Endothelial cell of hepatic sinusoid (primary cell): ENCODE data around the gene MAGI3.
"Not testable (repeated sequence)": the region's sequence is repeated elsewhere in the genome, so short reads cannot be mapped to it uniquely, and the experiment has no call there.

Experiments
- in situ Hi-C: cut with HindIII; loops from 2 replicates; pipeline ENCODE4 v1.10.0; 2017; ENCODE audit warnings: low sequenced_read_pairs

MAGI3 gene

GRCh38 chr1:113438505-113439276 is 48.4 kb downstream of the MAGI3 start:
- in situ Hi-C loops = no loop called here

- in situ Hi-C loops = no loop called here
Measured at GRCh38 chr1:113439277-113439670, 49.0 kb downstream of the MAGI3 start.

- in situ Hi-C loops = no loop called here
Measured at GRCh38 chr1:113442131-113442530, 51.8 kb downstream of the MAGI3 start.

- in situ Hi-C loops = no loop called here
Measured at GRCh38 chr1:113444857-113445256, 54.5 kb downstream of the MAGI3 start.

- in situ Hi-C loops = no loop called here
Measured at GRCh38 chr1:113451710-113452109, 61.4 kb downstream of the MAGI3 start.

- in situ Hi-C loops = no loop called here
Measured at GRCh38 chr1:113452921-113453770, 62.8 kb downstream of the MAGI3 start.

- in situ Hi-C loops = no loop called here
Measured at GRCh38 chr1:113453771-113454083, 63.4 kb downstream of the MAGI3 start.

- in situ Hi-C loops = no loop called here
Measured at GRCh38 chr1:113455374-113455773, 65.1 kb downstream of the MAGI3 start.

GRCh38 chr1:113456967-113457366 is 66.7 kb downstream of the MAGI3 start:
- in situ Hi-C loops = no loop called here

GRCh38 chr1:113459279-113459678 is 69.0 kb downstream of the MAGI3 start:
- in situ Hi-C loops = no loop called here

GRCh38 chr1:113467991-113468390 is 77.7 kb downstream of the MAGI3 start:
- in situ Hi-C loops = no loop called here

GRCh38 chr1:113478427-113479195 is 88.3 kb downstream of the MAGI3 start:
- in situ Hi-C loops = not testable (repeated sequence)

GRCh38 chr1:113479713-113480676 is 89.7 kb downstream of the MAGI3 start:
- in situ Hi-C loops = no loop called here

GRCh38 chr1:113485131-113485530 is 94.8 kb downstream of the MAGI3 start:
- in situ Hi-C loops = not testable (repeated sequence)

GRCh38 chr1:113488576-113489177 is 98.4 kb downstream of the MAGI3 start:
- in situ Hi-C loops = no loop called here

- in situ Hi-C loops = no loop called here
Measured at GRCh38 chr1:113490384-113490783, 100.1 kb downstream of the MAGI3 start.

- in situ Hi-C loops = no loop called here
Measured at GRCh38 chr1:113493533-113493932, 103.2 kb downstream of the MAGI3 start.

- in situ Hi-C loops = no loop called here
Measured at GRCh38 chr1:113505357-113505756, 115.0 kb downstream of the MAGI3 start.

GRCh38 chr1:113507552-113508214 is 117.4 kb downstream of the MAGI3 start:
- in situ Hi-C loops = no loop called here
